NCI-H446 treated with DMSO at 0.1 percent for 48 hours (cell line): ENCODE results near the gene DNAJC22.
"Not testable (repeated sequence)": the region's sequence is repeated elsewhere in the genome, so short reads cannot be mapped to it uniquely, and the experiment has no call there.

Source experiments
- DNase-seq: peaks from one replicate; lab custom pipeline; 2025; lab: John Stamatoyannopoulos, UW

DNAJC22 gene

DNA sequence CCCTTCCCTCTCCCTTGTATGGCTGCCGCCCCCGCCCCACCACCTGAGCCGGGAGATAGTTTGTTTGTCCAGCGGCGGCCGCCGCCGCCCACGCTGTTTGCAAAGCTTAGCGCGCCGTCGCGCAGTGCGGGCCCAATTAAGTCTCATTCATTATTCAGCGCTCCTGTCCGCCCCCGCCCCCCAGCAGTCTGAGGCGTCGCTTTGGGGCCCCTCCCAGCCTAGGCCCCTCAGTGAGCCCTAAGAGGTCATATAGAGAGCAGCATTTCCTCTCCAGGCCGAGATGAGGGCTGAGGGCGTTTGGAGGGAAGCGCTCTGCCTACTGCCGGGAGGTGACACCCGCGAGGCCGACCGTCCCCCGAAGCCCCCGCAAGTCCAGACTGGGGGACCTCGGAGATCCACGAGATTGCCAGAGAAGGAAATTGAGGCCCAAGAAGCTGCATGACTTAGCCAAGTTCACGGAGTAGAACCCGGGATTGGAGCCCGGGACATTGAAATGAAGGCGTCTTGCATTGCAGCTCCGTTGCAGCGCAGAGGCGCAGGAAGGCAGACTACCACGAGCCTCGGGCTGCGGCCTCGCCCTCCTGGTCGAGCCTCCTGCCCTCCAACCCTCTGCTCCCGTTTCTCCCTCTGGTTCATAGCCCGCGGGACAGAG, at the start of gene DNAJC22:
TSS of gene DNAJC22 (plus strand) at position 230 of the 652 bp plus-strand sequence. CDS start 1,985 bp downstream, outside the sequence.
- no peak for DNase-seq

DNA sequence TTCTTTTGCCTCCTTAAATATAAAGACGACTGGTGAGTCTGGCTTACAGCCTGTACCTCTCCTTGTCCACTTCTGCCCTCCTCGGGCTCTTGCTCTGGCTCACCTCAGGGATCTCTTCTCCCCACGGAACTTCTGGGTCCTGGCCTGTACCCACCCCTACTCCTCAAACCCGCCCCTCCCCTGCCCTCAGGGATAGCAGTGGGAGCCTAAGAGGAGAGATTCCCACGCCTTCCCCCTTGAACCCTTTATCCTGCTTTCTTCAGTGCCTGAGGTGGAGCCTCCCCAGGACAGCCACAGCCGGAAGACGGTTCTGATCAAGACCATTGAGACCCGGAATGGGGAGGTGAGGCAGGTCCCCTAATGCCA, 49.0 kb upstream of the DNAJC22 start:
- DNase-seq, result no peak

DNA sequence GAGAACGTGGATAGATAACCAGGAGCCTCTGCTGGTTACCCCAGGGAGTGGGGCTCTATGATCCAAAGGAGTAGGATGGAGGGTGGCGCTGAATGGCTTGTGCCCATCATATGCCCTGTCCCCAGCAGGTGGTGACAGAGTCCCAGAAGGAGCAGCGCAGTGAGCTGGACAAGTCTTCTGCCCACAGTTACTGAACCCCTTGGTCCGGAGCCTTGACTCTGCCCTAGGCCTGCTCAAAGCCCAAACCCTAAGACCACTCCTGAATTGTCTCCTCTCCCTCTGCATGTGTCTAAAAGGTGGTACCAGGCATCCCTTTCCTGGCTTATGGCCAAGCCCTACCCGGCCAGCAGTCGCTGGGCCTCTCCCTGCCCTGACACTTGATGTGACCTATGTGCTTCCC, 48.5 kb upstream of the DNAJC22 start:
- DNase-seq, result no peak

DNA sequence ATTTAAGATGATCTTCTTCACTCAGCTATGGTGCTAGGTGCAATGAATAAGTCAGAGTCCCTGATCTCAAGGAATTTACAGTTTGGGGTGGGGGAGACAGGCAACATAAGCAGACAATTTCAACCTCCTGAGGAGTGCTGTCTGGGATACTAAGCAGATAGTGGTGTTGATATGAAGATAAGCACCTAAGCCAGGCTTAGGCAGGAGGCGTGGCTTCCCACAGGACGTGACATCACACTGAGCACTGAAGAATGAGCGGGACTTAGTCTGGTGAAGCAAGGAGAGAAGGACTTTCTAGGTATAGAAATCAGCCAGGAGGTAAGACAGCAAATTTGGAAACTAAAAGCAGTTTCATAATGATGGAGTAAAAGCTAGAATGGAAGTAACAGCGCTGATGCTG, 44.9 kb upstream of the DNAJC22 start:
- DNase-seq, result no peak

DNA sequence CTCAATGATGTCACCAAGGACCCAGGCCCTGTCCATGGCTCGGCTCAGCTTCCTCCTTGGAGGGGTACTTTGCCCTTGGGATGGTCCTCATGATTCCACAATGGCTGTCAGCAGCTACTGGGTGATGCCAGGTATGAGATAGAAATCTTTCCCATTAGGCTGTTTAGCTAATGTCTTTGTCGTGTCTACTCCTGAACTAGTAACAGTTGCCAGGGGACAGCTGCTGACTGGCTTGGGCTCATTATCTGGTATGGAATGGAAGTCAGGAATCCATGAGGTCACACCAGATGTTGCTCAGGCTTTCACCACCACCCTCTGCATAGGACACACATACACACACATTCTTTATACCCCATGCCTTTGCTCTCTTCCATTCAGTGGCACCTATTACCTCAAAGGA, 42.5 kb upstream of the DNAJC22 start:
- no peak for DNase-seq

DNA sequence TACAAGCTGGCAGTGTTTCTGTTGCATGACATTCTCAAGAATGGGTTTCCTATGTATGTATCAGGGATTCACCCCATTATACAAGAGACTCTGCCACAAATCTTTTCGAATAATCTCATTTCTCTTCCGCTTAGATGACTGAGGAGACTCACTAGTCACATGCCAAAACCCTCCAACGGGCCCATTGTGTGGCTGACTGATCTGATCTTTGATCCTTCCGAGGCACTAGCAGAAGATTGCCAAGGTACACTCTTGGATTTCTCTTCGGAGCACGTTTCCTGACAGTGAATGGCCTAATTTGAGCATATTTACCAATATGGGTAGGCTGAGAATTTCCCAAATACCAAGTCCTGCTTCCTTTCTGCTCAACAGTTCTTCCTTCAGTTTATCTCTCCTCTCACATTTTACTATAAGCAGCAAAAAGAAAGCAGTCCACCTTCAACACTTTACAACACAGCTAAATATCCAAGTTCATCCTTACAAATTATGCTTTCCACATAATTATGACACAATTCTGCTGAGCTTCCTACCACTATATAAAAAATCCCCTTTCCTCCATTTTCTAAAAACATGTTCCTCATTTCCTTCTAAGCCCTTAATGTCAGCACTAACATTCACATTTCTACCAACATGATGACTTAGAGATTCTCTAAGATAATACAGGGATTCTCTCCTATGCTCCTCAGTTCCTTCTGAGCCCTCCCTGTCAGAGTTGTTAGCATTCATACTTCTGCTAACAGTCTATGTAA, 40.8 kb upstream of the DNAJC22 start:
- no peak for DNase-seq

DNA sequence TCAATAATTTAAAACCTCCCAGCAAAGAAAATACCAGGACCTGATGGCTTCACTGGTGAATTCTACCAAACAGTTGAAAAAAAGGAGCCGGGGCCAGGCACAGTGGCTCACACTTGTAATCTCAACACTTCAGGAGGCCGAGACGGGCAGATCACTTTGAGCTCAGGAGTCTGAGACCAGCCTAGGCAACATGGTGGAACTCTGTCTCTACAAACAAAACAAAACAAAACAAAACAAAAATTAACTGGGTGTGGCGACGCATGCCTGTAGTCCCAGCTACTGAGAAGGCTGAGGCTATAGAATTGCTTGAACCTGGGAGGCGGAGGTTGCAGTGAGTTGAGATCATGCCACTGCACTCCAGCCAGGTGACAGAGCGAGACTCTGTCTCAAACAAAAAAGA, 37.3 kb upstream of the DNAJC22 start:
- DNase-seq, result no peak

DNA sequence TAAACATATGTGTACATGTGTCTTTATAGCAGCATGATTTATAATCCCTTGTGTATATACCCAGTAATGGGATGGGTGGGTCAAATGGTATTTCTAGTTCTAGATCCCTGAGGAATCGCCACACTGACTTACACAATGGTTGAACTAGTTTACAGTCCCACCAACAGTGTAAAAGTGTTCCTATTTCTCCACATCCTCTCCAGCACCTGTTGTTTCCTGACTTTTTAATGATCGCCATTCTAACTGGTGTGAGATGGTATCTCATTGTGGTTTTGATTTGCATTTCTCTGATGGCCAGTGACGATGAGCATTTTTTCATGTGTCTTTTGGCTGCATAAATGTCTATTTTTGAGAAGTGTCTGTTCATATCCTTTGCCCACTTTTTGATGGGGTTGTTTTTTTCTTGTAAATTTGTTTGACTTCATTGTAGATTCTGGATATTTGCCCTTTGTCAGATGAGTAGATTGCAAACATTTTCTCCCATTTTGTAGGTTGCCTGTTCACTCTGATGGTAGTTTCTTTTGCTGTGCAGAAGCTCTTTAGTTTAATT, 36.2 kb upstream of the DNAJC22 start:
- not testable (repeated sequence) for DNase-seq

DNA sequence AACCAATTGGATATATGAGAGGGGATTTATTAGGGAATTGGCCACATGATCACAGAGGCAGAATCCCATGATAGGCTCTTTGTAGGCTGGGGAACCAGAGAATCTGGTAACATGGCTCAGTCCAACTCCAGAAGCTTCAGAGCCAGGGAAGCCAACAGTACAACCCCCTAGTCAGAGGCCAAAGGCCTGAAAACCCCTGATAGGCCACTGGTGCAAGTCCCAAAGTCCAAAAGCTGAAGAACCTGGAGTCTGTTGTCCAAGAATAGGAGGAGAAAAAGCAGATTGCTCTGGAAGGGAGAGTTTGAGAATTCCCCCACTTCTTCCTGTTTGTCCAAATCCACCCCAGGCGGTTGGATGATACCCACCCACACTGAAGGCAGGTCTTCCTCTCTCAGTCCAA, 31.9 kb upstream of the DNAJC22 start:
- no peak for DNase-seq

DNA sequence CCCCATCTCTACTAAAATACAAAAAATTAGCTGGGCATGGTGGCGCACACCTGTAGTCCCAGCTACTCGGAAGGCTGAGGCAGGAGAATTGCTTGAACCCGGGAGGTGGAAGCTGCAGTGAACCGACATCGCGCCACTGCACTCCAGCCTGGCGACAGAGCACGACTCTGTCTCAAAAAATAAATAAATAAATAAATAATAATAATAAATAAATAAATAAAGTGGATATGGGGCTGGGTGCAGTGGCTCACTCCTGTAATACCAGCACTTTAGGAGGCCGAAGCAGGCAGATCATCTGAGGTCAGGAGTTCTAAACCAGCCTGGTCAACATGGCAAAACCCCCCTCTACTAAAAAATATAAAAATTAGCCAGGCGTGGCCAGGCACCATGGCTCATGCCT, 29.6 kb upstream of the DNAJC22 start:
- DNase-seq, result not testable (repeated sequence)

DNA sequence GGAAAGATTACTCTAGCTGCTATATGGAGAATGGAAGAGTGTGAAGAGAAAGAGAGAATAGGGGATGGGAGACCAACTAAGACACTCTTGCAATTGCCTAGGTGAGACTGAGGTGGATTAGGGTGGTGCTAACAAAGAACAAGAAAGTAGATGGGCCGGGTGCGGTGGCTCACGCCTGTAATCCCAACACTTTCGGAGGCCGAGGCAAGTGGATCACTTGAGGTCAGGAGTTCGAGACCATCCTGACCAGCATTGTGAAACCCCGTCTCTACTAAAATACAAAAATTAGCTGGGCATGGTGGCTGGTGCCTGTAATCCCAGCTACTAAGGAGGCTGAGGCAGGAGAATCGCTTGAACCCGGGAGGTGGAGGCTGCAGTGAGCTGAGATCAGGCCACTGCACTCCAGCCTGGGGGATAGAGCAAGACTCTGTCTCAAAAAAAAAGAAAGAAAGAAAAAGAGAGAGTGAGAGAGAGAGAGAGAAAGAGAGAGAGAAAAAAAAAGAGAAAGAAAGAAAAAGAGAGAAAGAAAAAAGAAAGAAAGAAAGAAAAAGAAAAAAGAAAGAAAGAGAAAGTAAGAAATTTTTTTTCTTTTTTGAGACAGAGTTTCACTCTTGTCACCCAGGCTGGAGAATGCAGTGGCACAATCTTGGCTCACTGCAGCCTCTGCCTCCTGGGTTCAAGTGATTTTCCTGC, 26.1 kb upstream of the DNAJC22 start:
- DNase-seq, result not testable (repeated sequence)

DNA sequence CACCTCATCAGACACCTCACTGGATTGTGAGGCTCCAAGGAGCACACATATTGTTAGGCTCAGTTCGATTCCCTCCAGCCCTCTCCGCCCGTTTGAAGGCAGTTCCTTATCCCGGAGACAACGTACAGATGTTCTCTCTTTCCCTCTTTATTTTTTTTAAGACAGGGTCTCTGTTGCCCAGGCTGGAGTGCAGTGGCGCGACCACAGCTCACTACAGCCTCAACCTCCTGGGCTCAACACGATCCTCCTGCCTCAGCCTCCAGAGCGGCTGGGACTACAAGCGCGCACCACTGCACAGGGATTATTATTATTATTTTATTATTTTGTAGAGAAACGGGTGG, 24.4 kb upstream of the DNAJC22 start:
- DNase-seq, result no peak

DNA sequence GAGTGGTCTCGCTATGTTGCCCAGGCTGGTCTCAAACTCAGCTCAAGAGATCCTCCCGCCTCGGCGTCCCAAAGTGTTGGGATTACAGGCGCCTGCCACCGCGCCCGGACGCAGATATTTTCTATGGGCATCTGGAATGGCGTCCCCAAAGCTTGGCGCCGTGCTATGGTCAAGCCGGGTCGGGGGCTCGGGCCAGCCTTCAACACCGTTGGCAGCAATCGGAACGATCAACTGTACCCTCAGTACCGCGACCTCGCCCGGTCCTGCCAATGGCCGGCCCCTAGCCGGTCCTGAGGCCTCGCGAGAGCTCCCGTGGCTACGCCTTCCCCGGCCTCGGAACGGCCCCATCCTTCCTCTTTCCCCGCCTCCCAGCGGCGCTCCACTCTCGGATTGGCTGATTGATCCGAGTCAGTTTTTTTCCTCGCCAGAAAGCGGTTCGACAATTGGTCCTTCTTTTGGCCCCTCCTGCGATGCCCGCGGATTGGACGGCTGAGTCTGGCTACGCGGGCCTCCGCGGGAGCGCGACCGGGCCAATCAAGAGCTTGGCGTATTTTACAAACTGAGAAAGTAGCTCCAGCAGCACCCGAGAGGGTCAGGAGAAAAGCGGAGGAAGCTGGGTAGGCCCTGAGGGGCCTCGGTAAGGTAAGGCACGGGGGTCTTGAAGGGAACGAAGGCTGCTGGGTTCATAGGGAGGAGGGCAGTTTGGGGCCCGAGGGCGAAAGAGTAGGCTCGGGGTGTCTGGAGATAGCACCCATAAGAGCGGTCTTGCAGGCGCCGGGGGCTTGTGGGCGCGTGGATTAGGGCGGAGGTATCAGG, 23.8 kb upstream of the DNAJC22 start, which contains the start of gene TROAP:
TSS of gene TROAP (plus strand) at position 548 of the 816 bp plus-strand sequence. CDS start 354 bp downstream, outside the sequence.
- peak; percentile 98 for DNase-seq

DNA sequence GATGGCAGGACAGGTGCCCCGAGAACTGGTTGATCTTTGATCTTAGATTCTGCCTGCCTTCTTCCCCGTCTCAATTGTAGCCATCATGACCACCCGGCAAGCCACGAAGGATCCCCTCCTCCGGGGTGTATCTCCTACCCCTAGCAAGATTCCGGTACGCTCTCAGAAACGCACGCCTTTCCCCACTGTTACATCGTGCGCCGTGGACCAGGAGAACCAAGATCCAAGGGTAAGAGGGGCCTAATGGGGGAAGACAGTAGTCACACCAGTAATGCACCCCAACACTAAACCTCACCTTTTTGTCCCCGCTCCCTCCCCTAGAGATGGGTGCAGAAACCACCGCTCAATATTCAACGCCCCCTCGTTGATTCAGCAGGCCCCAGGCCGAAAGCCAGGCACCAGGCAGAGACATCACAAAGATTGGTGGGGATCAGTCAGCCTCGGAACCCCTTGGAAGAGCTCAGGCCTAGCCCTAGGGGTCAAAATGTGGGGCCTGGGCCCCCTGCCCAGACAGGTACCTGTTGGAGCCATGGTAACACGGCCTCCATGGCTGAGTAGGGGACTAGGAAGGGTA, 23.1 kb upstream of the DNAJC22 start:
- no peak for DNase-seq

DNA sequence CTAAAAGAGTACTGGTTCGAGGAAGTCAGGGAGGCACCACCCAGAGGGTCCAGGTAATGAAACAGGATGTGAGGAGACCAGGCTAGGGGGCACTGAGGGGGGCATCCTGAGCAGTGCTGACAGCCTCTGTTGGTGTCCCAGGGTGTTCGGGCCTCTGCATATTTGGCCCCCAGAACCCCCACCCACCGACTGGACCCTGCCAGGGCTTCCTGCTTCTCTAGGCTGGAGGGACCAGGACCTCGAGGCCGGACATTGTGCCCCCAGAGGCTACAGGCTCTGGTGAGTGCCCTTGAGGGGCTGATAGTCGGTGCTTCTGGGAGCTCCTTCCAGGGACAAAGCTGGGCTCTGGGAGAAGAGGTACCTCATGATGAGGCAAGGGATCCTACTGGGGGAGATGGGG, 21.1 kb upstream of the DNAJC22 start:
- no peak for DNase-seq

DNA sequence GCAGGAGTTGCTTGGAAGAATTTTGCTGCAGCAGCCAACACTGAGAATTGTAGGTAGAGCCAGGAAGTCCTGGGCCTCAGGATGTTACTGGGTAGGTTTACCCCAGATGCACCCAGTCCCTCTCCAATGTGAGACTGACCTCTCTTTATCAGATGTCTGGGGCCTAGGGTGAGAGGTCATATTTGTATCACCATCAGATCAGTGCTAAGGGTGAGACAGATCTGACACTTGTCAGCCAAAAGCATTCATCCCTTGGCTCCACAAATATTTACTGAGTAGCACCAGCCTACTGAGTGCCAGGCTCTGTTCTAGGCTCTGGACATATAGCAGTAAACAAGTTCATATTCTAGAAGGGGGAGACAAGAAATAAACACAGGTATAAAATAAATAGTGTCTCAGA, 19.3 kb upstream of the DNAJC22 start:
- DNase-seq, result no peak

DNA sequence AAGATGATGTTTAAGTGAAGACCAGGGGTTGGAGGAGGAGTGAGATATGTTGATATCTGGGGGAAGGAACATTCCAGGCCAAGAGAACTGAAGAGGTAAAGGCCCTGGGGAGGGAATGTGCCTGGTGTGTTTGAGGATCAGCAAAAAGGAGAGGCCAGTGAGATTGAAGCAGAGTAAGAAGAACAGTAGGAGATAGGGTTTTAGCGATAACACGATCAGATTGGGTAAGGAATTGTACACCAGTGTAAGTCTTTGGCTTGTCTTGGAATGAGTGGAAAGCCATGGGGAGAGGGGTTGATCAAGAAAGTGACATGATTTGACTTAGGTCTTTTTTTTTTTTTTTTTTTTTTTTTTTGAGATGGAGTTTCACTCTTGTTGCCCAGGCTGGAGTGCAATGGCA, 18.8 kb upstream of the DNAJC22 start:
- DNase-seq, result no peak

DNA sequence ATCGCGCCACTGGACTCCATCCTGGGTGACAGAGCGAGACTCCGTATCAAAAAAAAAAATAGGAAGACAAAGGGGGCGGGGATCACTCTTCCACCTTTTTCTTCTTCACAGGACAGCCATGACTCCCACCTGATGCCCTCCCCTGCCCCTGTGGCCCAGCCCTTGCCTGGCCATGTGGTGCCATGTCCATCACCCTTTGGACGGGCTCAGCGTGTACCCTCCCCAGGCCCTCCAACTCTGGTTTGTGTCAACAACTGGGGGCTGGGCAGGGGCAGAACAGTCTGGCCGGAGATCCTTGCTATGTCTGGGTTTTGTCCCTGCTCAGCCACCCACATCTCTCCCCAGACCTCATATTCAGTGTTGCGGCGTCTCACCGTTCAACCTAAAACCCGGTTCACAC, 17.9 kb upstream of the DNAJC22 start:
- no peak for DNase-seq

DNA sequence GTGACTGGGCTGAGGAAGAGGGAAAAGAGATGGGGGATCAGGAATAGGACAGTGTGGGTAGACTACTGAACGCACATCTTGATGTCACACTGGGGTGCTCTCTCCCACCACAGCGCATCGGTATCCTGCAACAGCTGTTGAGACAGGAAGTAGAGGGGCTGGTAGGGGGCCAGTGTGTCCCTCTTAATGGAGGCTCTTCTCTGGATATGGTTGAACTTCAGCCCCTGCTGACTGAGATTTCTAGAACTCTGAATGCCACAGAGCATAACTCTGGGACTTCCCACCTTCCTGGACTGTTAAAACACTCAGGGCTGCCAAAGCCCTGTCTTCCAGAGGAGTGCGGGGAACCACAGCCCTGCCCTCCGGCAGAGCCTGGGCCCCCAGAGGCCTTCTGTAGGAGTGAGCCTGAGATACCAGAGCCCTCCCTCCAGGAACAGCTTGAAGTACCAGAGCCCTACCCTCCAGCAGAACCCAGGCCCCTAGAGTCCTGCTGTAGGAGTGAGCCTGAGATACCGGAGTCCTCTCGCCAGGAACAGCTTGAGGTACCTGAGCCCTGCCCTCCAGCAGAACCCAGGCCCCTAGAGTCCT, 16.6 kb upstream of the DNAJC22 start:
- no peak for DNase-seq

DNA sequence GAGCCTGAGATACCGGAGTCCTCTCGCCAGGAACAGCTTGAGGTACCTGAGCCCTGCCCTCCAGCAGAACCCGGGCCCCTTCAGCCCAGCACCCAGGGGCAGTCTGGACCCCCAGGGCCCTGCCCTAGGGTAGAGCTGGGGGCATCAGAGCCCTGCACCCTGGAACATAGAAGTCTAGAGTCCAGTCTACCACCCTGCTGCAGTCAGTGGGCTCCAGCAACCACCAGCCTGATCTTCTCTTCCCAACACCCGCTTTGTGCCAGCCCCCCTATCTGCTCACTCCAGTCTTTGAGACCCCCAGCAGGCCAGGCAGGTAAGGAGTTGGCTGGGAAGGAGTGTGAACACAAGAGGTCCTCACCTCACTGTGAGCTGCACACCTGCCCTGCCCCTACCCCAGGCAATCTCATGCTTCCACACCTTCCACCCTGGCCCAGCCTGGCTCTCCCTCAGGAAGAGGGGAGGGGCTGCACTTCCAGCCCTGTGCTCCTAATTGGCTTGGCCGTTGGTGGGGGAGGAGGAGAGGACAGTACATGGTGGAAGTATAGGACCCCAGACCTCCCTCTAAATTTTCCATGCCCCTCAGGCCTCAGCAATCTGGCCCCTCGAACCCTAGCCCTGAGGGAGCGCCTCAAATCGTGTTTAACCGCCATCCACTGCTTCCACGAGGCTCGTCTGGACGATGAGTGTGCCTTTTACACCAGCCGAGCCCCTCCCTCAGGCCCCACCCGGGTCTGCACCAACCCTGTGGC, 15.9 kb upstream of the DNAJC22 start:
- DNase-seq, result no peak
